Measurements from ENCODE around the gene EVI2A. TPM values are rescaled to one million over a fixed set of nuclear protein-coding genes. Genes with fewer than 3 reads are reported as not detected.
"Not testable (repeated sequence)": the region's sequence is repeated elsewhere in the genome, so short reads cannot be mapped to it uniquely, and the experiment has no call there.

The EVI2A gene
- total and polyA plus RNA-seq, 10 donors, result 27.0 to 79.7 (median 42.1) TPM

- H3K4me1 ChIP-seq, result no peaks in the 10 kb centered on the region
- no peak for DNase-seq
- no peaks in the 10 kb centered on the region for H3K9me3 ChIP-seq
- H3K36me3 ChIP-seq, result peaks cover 0 to 98% (median 47%) of the 10 kb centered on the region in 6 donors
- TF ChIP-seq POLR2A (IDR thresholded peaks at IDR 0.05) (no peak), POLR2AphosphoS5 (IDR thresholded peaks at IDR 0.05) (no peak), CTCF (IDR thresholded peaks at IDR 0.05 in 8 of 11, conservative IDR thresholded peaks at IDR 0.05 in 3 of 11) (no peak)
- intact Hi-C loops (cut with DNase I; ENCODE audit: low total_unique reads), result loop anchor here (10.0 kb wide), 1 partner anchor 93 kb away; no protein-coding TSS in a partner anchor
- 92 to 97% (median 93%) methylated on average over 3 of the region's 3 CpGs for WGBS, 5 donors
- H3K4me3 ChIP-seq, result no peak overlapping the region
- H3K27ac ChIP-seq, result no peak overlapping the region
- H3K27me3 ChIP-seq (replicated peaks in 1 of 7), result no peaks in the 10 kb centered on the region
These were observed 36.5 kb upstream of the EVI2A start for GRCh38 chr17:31357839-31358394.

GRCh38 chr17:31357091-31357490 is 35.7 kb upstream of the EVI2A start:
- Histone ChIP-seq H3K4me3 (no peak overlapping the region), H3K27ac (no peak overlapping the region), H3K9me3 (no peaks in the 10 kb centered on the region), H3K27me3 (replicated peaks in 1 of 7) (no peaks in the 10 kb centered on the region), H3K36me3 (peaks cover 0 to 98% (median 50%) of the 10 kb centered on the region in 6 donors), H3K4me1 (no peaks in the 10 kb centered on the region)
- intact Hi-C loops (cut with DNase I; ENCODE audit: low total_unique reads), result loop anchor here (10.0 kb wide), 1 partner anchor 92 kb away; no protein-coding TSS in a partner anchor
- no peak for DNase-seq
- WGBS, 5 donors, result 76 to 91% (median 82%) methylated on average over 2 of the region's 2 CpGs
- no peak for TF ChIP-seq POLR2A (IDR thresholded peaks at IDR 0.05)
- no peak for TF ChIP-seq CTCF (IDR thresholded peaks at IDR 0.05 in 8 of 11, conservative IDR thresholded peaks at IDR 0.05 in 3 of 11)
- no peak for TF ChIP-seq POLR2AphosphoS5 (IDR thresholded peaks at IDR 0.05)

- DNase-seq, result no peak
- Histone ChIP-seq H3K4me1 (no peaks in the 10 kb centered on the region), H3K27me3 (replicated peaks in 1 of 7) (no peaks in the 10 kb centered on the region), H3K9me3 (no peaks in the 10 kb centered on the region), H3K27ac (no peak overlapping the region), H3K36me3 (peaks cover 0 to 98% (median 47%) of the 10 kb centered on the region in 6 donors), H3K4me3 (no peak overlapping the region)
- intact Hi-C loops (cut with DNase I; ENCODE audit: low total_unique reads), result loop anchor here (10.0 kb wide), 1 partner anchor 91 kb away; no protein-coding TSS in a partner anchor
- 77 to 94% (median 83%) methylated on average over 1 of the region's 1 CpG for WGBS, 5 donors
- TF ChIP-seq POLR2A (IDR thresholded peaks at IDR 0.05) (no peak), CTCF (IDR thresholded peaks at IDR 0.05 in 8 of 11, conservative IDR thresholded peaks at IDR 0.05 in 3 of 11) (no peak), POLR2AphosphoS5 (IDR thresholded peaks at IDR 0.05) (no peak)
These were observed 34.5 kb upstream of the EVI2A start for GRCh38 chr17:31355935-31356334.

GRCh38 chr17:31349454-31349853 is 28.0 kb upstream of the EVI2A start:
- DNase-seq, result no peak
- Histone ChIP-seq H3K4me1 (no peaks in the 10 kb centered on the region), H3K27ac (no peak overlapping the region), H3K9me3 (no peaks in the 10 kb centered on the region), H3K36me3 (peaks cover 0 to 66% (median 39%) of the 10 kb centered on the region in 6 donors), H3K4me3 (no peak overlapping the region), H3K27me3 (replicated peaks in 1 of 7) (no peaks in the 10 kb centered on the region)
- intact Hi-C loops (cut with DNase I; ENCODE audit: low total_unique reads), result no loop called here
- TF ChIP-seq CTCF (IDR thresholded peaks at IDR 0.05 in 8 of 11, conservative IDR thresholded peaks at IDR 0.05 in 3 of 11) (no peak), POLR2AphosphoS5 (IDR thresholded peaks at IDR 0.05) (no peak), POLR2A (IDR thresholded peaks at IDR 0.05) (no peak)

GRCh38 chr17:31345191-31345747 is 23.8 kb upstream of the EVI2A start:
- H3K27me3 ChIP-seq (replicated peaks in 1 of 7); DNase-seq; H3K27ac ChIP-seq; H3K4me3 ChIP-seq; H3K4me1 ChIP-seq; H3K9me3 ChIP-seq; intact Hi-C loops (cut with DNase I; ENCODE audit: low total_unique reads): not testable (repeated sequence)
- peaks cover 0 to 65% (median 26%) of the 10 kb centered on the region in 6 donors for H3K36me3 ChIP-seq
- WGBS, 5 donors, result 93 to 95% (median 94%) methylated on average over 15 to 21 of the region's 34 CpGs

All from spleen (tissue), 11 donors.